GM19043 (cell line): ENCODE data around the gene CLEC4M.
"Not testable (repeated sequence)": the region's sequence is repeated elsewhere in the genome, so short reads cannot be mapped to it uniquely, and the experiment has no call there.

Experiments
- ATAC-seq: cut with Tn5 transposase; IDR thresholded peaks from one replicate; pipeline ENCODE4 v1.9.1; 2021; ENCODE audit warnings: low read depth; ENCODE audit not compliant: unreplicated experiment

The CLEC4M gene

GRCh38 chr19:7799640-7800355 lies 36.8 kb downstream of the CLEC4M start:
- no peak for ATAC-seq

- no peak for ATAC-seq
These were observed 38.1 kb downstream of the CLEC4M start for GRCh38 chr19:7801020-7801570.

- no peak for ATAC-seq
These were observed 43.2 kb downstream of the CLEC4M start for GRCh38 chr19:7806234-7806633.

- no peak for ATAC-seq
These were observed 43.8 kb downstream of the CLEC4M start for GRCh38 chr19:7806876-7807275.

GRCh38 chr19:7808108-7808507 lies 45.1 kb downstream of the CLEC4M start:
- ATAC-seq, result no peak

- no peak for ATAC-seq
These were observed 48.9 kb downstream of the CLEC4M start for GRCh38 chr19:7811989-7812388.

- no peak for ATAC-seq
These were observed 52.3 kb downstream of the CLEC4M start for GRCh38 chr19:7815325-7815724.

- ATAC-seq, result not testable (repeated sequence)
These were observed 53.0 kb downstream of the CLEC4M start for GRCh38 chr19:7816040-7816439.

- ATAC-seq, result no peak
These were observed 54.8 kb downstream of the CLEC4M start for GRCh38 chr19:7817801-7818200.

GRCh38 chr19:7818806-7819205 lies 55.8 kb downstream of the CLEC4M start:
- no peak for ATAC-seq
